Glutamatergic neuron (in vitro differentiated cells): ENCODE measurements around the gene HNRNPA0. TPM values are rescaled to one million over a fixed set of nuclear protein-coding genes. Genes with fewer than 3 reads are reported as not detected.

Experiments used
- DNase-seq: peaks from one replicate; pipeline ENCODE4 v3.0.0; 2022
- H3K27ac Mint-ChIP-seq: one replicate; pipeline ENCODE4 v1.8.0; 2020; ENCODE audit warnings: mild to moderate bottlenecking, mixed read lengths, inconsistent platforms; ENCODE audit not compliant: unreplicated experiment
- H3K27me3 Mint-ChIP-seq: one replicate; pipeline ENCODE4 v1.8.0; 2020; ENCODE audit warnings: mild to moderate bottlenecking, moderate library complexity, mixed read lengths, inconsistent platforms; ENCODE audit not compliant: unreplicated experiment
- H3K36me3 Mint-ChIP-seq: one replicate; pipeline ENCODE4 v1.8.0; 2020; ENCODE audit warnings: mild to moderate bottlenecking, mixed read lengths, inconsistent platforms; ENCODE audit not compliant: unreplicated experiment
- H3K4me1 Mint-ChIP-seq: one replicate; pipeline ENCODE4 v1.8.0; 2020; ENCODE audit warnings: mild to moderate bottlenecking, low read depth, mixed read lengths, inconsistent platforms; ENCODE audit not compliant: unreplicated experiment
- H3K4me3 Mint-ChIP-seq: one replicate; pipeline ENCODE4 v1.8.0; 2020; ENCODE audit warnings: mild to moderate bottlenecking, mixed read lengths, inconsistent platforms; ENCODE audit not compliant: unreplicated experiment
- H3K9me3 Mint-ChIP-seq: one replicate; pipeline ENCODE4 v1.8.0; 2020; ENCODE audit warnings: mild to moderate bottlenecking, moderate library complexity, mixed read lengths, inconsistent platforms; ENCODE audit not compliant: unreplicated experiment
- total RNA-seq: library from RNA; stranded (reverse); fragmentation: NEBNext Ultra II Directional; extraction: Animal tissue kit (Norgen Biotek cat#: 25700); gene quantifications from one replicate; pipeline ENCODE4 v1.2.1, GENCODE V29; 2021; ENCODE audit not compliant: unreplicated experiment
- TF ChIP-seq, protein P1 (sequence below): fragments of 200-600 bp; sonication (generic); IDR thresholded peaks from one replicate; pipeline ENCODE4 v1.5.0; 2021; ENCODE audit not compliant: partially characterized antibody, unreplicated experiment

Gene HNRNPA0
- total RNA-seq, 1 donor from 2014 or later: 65.2 TPM

DNA sequence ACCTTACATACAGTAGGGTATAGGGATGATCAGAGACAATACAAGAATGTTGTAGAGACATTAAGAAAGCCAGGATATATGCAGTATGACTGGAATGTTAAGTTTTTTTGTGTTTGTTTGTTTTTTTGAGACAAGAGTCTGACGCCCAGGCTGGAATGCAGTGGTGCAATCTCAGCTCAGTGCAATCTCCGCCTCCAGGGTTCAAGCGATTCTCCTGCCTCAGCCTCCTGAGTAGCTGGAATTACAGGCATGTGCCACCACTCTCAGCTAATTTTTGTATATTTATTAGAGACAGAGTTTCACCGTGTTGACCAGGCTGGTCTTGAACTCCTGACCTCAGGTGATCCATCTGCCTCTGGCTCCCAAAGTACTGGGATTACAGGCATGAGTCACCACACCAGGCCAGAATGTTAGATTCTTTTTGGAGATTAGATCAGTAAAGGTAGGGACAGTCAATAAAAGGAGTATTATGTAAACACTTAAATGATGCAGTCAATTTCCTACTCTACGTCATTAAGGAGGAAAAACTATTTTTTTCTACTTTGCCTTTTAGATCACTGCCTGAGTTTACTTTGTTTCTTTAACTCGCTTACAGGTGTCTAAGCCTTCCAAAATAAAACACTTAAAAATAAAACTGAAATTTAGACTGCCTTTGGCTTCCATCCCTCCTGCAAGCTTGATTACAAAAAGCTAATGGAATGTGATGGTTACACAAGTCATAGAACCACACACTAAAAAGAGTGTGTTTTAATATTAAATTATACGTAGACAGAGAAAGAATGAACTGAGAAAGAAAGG, 6.8 kb upstream of the HNRNPA0 start:
- H3K27ac Mint-ChIP-seq: no peak overlapping the region
- no peaks in the 10 kb centered on the region for H3K9me3 Mint-ChIP-seq
- no peaks in the 10 kb centered on the region for H3K36me3 Mint-ChIP-seq
- TF ChIP-seq, protein P1, sequence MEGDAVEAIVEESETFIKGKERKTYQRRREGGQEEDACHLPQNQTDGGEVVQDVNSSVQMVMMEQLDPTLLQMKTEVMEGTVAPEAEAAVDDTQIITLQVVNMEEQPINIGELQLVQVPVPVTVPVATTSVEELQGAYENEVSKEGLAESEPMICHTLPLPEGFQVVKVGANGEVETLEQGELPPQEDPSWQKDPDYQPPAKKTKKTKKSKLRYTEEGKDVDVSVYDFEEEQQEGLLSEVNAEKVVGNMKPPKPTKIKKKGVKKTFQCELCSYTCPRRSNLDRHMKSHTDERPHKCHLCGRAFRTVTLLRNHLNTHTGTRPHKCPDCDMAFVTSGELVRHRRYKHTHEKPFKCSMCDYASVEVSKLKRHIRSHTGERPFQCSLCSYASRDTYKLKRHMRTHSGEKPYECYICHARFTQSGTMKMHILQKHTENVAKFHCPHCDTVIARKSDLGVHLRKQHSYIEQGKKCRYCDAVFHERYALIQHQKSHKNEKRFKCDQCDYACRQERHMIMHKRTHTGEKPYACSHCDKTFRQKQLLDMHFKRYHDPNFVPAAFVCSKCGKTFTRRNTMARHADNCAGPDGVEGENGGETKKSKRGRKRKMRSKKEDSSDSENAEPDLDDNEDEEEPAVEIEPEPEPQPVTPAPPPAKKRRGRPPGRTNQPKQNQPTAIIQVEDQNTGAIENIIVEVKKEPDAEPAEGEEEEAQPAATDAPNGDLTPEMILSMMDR: no peak
- H3K4me1 Mint-ChIP-seq: no peaks in the 10 kb centered on the region
- no peaks in the 10 kb centered on the region for H3K27me3 Mint-ChIP-seq
- no peak overlapping the region for H3K4me3 Mint-ChIP-seq
- no peak for DNase-seq

DNA sequence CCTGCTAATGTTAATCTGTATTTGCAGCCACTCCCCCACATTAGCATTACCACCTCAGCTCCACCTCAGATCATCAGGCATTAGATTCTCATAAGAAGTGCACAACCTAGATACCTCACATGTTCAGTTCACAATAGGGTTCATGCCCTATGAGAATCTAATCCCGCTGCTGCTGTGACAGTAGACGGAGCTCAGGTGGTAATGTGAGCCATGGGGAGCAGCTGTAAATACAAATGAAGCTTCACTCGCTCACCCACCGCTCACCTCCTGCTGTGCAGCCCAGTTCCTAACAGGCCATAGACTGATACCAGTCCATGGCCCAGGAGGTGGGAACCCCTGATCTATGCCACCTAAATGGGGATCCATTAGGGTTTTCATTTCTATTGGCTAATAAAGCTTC, 6.1 kb upstream of the HNRNPA0 start:
- no peak overlapping the region for H3K4me3 Mint-ChIP-seq
- H3K27ac Mint-ChIP-seq: no peak overlapping the region
- H3K9me3 Mint-ChIP-seq: peaks cover under 1% of the 10 kb centered on the region
- H3K4me1 Mint-ChIP-seq: no peaks in the 10 kb centered on the region
- TF ChIP-seq, protein P1: no peak
- H3K36me3 Mint-ChIP-seq: no peaks in the 10 kb centered on the region
- no peak for DNase-seq
- H3K27me3 Mint-ChIP-seq: peaks cover under 1% of the 10 kb centered on the region

DNA sequence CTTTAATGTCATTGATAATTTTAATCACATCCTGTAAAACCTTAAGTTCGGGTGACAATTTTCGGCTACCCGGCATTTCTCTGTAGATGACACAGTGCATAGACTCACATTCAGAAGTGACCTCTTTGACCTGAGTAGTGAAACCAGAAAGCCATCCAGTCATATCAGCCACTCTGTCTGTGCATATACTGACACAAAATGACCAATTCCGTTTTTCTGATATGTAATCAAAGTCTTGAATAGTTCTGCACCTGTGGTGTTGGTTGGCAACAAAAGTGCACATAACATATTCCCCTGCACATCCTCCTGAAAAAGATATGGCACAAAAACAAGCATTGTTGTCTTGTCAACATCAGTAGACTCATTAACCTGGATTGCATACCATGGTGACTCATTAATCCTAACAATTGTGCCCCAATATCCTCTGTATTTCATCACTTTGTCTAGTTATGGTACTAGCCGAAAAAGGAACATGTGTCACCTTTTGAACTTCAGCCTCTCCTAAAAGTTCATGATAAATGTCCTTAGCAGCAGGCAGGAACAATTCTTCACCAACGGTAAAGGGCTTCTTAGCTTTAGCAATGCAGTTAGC, 4.6 kb upstream of the HNRNPA0 start:
- peaks cover 9% of the 10 kb centered on the region for H3K9me3 Mint-ChIP-seq
- peaks cover 6% of the 10 kb centered on the region for H3K27me3 Mint-ChIP-seq
- no peaks in the 10 kb centered on the region for H3K4me1 Mint-ChIP-seq
- no peak overlapping the region for H3K27ac Mint-ChIP-seq
- no peak overlapping the region for H3K4me3 Mint-ChIP-seq
- H3K36me3 Mint-ChIP-seq: no peaks in the 10 kb centered on the region
- DNase-seq: no peak
- TF ChIP-seq, protein P1: no peak

DNA sequence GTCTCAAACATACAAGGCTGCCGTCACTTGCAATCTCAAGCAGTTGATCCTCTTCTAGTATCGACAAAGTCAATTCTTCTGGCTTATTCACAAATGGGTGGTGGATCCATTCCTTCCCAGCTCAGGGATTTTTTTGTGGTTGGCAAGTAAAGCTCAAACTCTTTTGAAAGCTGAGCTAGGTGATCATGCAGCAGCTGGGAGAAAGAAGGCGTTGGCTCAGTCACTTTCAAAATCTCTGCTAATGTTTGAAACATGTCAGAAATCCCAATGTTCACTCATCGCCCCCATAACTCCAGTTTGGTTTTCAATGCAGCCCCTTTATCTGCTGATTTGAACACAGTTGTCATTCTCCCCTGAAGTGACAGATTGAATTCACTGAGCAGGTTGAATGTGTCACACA, 4.0 kb upstream of the HNRNPA0 start:
- H3K9me3 Mint-ChIP-seq: peaks cover 9% of the 10 kb centered on the region
- TF ChIP-seq, protein P1: no peak
- H3K4me1 Mint-ChIP-seq: no peaks in the 10 kb centered on the region
- H3K4me3 Mint-ChIP-seq: no peak overlapping the region
- no peaks in the 10 kb centered on the region for H3K36me3 Mint-ChIP-seq
- H3K27ac Mint-ChIP-seq: no peak overlapping the region
- H3K27me3 Mint-ChIP-seq: peaks cover 6% of the 10 kb centered on the region
- DNase-seq: no peak

DNA sequence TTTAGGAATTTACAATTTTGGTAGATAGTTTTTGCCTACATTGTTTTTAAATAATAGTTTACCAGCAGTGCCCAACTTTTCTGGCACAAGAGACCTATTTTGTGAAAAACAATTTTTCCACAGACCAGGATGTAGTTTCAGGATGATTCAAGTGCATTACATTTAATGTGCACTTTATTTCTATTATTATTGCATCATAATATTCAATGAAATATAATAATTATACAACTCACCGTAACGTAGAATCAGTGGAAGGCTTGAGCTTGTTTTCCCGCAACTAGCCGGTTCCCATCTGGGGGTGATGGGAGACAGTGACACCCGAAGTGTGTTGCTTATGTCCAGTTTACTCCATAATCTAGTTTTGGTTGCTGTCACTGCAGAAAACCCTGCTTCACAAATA, 3.5 kb upstream of the HNRNPA0 start:
- H3K27ac Mint-ChIP-seq: no peak overlapping the region
- peaks cover 3% of the 10 kb centered on the region for H3K36me3 Mint-ChIP-seq
- no peak overlapping the region for H3K4me3 Mint-ChIP-seq
- TF ChIP-seq, protein P1: no peak
- H3K4me1 Mint-ChIP-seq: no peaks in the 10 kb centered on the region
- peaks cover 8% of the 10 kb centered on the region for H3K27me3 Mint-ChIP-seq
- H3K9me3 Mint-ChIP-seq: peaks cover 12% of the 10 kb centered on the region
- no peak for DNase-seq
